ENCODE results near the gene ZDHHC12. TPM values are rescaled to one million over a fixed set of nuclear protein-coding genes. Genes with fewer than 3 reads are reported as not detected.

The ZDHHC12 gene
- total and polyA plus RNA-seq, 2 experiments from 2014 or later = 58.7 to 68.3 TPM

DNA sequence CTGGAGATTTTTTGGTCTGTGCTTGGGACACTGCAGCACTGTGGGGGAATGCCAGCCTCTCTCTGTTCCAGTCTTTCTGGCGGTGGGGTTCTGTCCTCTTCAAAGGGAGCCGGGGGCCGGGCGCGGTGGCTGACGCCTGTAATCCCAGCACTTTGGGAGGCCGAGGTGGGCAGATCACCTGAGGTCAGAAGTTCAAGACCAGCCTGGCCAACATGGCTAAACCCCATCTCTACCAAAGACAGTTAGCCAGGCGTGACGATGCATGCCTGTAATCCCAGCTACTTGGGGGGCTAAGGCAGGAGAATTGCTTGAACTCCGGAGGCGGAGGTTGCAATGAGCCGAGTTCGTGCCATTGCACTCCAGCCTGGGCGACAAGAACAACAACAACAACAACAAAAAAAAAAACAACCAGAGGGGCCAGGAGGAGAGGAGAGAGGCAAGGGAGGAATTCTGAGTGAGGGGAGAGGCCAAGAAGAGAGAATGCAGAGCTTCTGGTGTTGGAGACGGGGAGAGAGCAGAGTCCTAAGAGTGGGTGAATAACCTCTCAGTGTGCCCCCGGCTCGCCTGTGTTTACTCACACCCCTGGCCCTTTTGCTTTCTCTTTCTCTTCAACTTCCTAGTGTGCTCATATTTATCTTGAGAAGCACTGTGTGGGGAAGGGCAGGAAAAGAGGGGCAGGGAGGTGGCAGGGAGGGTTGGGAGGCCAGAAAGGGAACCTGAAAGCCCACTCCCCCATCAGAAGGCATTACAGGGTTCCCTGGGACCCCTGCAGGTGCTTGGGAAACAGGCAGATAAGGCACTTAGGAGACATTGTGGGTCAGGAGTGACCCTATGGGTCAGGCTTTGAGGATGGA lies 38.1 kb downstream of the ZDHHC12 start:
- H3K27me3 ChIP-seq = no peaks in the 10 kb centered on the region
- TF ChIP-seq, protein P1, sequence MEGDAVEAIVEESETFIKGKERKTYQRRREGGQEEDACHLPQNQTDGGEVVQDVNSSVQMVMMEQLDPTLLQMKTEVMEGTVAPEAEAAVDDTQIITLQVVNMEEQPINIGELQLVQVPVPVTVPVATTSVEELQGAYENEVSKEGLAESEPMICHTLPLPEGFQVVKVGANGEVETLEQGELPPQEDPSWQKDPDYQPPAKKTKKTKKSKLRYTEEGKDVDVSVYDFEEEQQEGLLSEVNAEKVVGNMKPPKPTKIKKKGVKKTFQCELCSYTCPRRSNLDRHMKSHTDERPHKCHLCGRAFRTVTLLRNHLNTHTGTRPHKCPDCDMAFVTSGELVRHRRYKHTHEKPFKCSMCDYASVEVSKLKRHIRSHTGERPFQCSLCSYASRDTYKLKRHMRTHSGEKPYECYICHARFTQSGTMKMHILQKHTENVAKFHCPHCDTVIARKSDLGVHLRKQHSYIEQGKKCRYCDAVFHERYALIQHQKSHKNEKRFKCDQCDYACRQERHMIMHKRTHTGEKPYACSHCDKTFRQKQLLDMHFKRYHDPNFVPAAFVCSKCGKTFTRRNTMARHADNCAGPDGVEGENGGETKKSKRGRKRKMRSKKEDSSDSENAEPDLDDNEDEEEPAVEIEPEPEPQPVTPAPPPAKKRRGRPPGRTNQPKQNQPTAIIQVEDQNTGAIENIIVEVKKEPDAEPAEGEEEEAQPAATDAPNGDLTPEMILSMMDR (IDR thresholded peaks at IDR 0.05; ENCODE audit: low read depth, low read length) = no peak
- peaks cover 21% of the 10 kb centered on the region for H3K4me1 ChIP-seq (ENCODE audit: low read depth)
- peak overlapping the region; percentile 10 for H3K27ac ChIP-seq
- H3K4me3 ChIP-seq = no peak overlapping the region
- H3K9me3 ChIP-seq (ENCODE audit: low read depth) = no peaks in the 10 kb centered on the region
- no peaks in the 10 kb centered on the region for H3K36me3 ChIP-seq
- no peak for DNase-seq (ENCODE audit: low read depth in 1 of 2, low spot score in 1 of 2)

GRCh38 chr9:128684325-128685199 lies 39.4 kb downstream of the ZDHHC12 start:
- Histone ChIP-seq H3K36me3 (no peaks in the 10 kb centered on the region), H3K4me1 (ENCODE audit: low read depth) (peaks cover 19% of the 10 kb centered on the region), H3K27me3 (no peaks in the 10 kb centered on the region), H3K9me3 (ENCODE audit: low read depth) (no peaks in the 10 kb centered on the region), H3K4me3 (peak overlapping the region; percentile 41), H3K27ac (peak overlapping the region; percentile 79)
- TF ChIP-seq, protein P1 (IDR thresholded peaks at IDR 0.05; ENCODE audit: low read depth, low read length) = no peak
- DNase-seq (ENCODE audit: low read depth in 1 of 2, low spot score in 1 of 2) = peak; percentile 80 to 83

- Histone ChIP-seq H3K36me3 (no peaks in the 10 kb centered on the region), H3K27me3 (no peaks in the 10 kb centered on the region), H3K27ac (peak overlapping the region; percentile 79), H3K4me3 (peak overlapping the region; percentile 41), H3K9me3 (ENCODE audit: low read depth) (no peaks in the 10 kb centered on the region), H3K4me1 (ENCODE audit: low read depth) (peaks cover 19% of the 10 kb centered on the region)
- no peak for DNase-seq (ENCODE audit: low read depth in 1 of 2, low spot score in 1 of 2)
- TF ChIP-seq, protein P1 (IDR thresholded peaks at IDR 0.05; ENCODE audit: low read depth, low read length) = no peak
Observed at GRCh38 chr9:128684065-128684324, 39.9 kb downstream of the ZDHHC12 start.

GRCh38 chr9:128683340-128684064 lies 40.4 kb downstream of the ZDHHC12 start:
- Histone ChIP-seq H3K4me3 (peak overlapping the region; percentile 41), H3K27ac (peak overlapping the region; percentile 79), H3K27me3 (no peaks in the 10 kb centered on the region), H3K9me3 (ENCODE audit: low read depth) (no peaks in the 10 kb centered on the region), H3K36me3 (no peaks in the 10 kb centered on the region), H3K4me1 (ENCODE audit: low read depth) (peaks cover 19% of the 10 kb centered on the region)
- peak; percentile 44 to 89 for DNase-seq (ENCODE audit: low read depth in 1 of 2, low spot score in 1 of 2)
- TF ChIP-seq, protein P1 (IDR thresholded peaks at IDR 0.05; ENCODE audit: low read depth, low read length) = no peak

GRCh38 chr9:128677794-128678193 lies 46.1 kb downstream of the ZDHHC12 start:
- Histone ChIP-seq H3K27ac (no peak overlapping the region), H3K36me3 (no peaks in the 10 kb centered on the region), H3K9me3 (ENCODE audit: low read depth) (no peaks in the 10 kb centered on the region), H3K4me1 (ENCODE audit: low read depth) (no peaks in the 10 kb centered on the region), H3K4me3 (no peak overlapping the region), H3K27me3 (no peaks in the 10 kb centered on the region)
- DNase-seq (ENCODE audit: low read depth in 1 of 2, low spot score in 1 of 2) = no peak
- TF ChIP-seq, protein P1 (IDR thresholded peaks at IDR 0.05; ENCODE audit: low read depth, low read length) = no peak

Data from cardiac muscle cell (in vitro differentiated cells and primary cell).